ENCODE measurements around the gene SMOC2.

The SMOC2 gene

DNA sequence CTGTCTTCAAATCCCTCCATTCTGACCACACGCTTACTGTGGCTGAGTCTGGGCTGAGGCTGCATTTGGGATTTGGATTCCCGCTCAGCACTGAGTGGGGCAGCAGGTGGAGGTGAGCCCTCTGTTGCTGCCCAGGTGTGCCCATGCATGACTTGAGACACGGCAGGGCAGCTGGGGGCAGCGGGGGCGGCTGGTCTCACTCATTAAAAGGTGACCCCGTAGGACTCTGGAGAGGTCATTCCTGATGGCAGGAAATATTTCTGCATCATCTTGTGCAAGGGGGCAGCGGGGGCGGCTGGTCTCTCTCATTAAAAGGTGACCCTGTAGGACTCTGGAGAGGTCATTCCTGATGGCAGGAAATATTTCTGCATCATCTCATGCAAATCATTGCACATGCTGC lies 49.8 kb downstream of the SMOC2 start:
- no peak for DNase-seq

DNA sequence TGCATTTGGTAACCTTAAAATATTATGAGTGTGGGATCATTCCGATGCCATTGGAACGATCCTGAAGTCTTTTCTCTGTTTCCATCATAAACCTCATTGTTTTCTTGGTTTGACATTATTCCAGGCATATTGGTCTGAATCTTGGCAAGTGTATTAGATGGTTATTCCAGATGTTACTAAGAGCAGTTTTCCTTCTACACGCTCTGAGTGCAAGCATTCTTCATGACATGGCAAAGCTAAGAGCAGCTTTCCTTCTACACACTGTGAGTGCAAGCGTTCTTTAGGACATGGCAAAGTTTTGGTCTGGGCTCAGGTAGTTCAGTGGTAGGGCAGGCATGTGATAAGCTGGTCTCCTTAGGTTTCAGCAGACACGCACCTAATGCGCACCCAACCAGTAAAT lies 53.0 kb downstream of the SMOC2 start:
- no peak for DNase-seq

DNA sequence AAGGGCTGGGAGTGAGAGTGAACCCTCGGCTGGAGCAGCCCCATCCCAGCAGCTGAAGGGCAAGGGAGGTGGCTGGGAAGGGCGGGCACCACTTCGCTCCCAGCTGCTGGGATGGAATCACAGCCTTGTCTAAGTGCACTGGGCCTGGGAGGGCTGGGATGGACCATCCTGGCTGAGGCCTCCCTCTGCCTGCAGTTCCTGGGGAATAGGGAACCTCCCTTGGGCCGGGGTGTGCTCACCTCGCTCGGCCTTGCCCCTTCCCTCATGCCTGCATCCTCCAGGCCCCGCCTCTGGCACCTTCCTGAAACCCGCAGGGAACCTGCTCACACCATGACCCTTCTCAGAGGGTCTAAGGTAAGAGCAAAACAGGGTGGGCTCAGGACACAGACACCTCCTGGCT lies 53.7 kb downstream of the SMOC2 start:
- no peak for DNase-seq

DNA sequence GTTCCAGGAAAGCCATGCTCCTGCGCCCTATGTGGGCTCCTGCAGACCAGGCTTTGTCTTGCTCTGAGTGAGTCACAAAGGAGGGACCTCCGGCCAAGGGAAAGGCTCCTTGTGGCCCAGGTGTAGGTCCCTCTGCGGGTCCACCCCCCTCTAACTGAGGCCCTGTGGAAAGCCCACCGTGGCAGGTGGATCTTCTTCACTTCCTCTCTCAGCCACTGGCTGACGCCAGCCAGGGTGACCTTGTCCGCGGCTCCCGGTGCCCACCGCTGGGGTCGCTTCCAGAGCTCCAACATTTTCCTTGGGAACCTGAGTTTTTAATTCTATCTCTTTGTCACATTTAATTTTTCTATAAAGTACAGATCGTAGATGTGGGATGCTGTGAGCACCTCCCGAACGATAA lies 54.1 kb downstream of the SMOC2 start:
- DNase-seq = no peak

DNA sequence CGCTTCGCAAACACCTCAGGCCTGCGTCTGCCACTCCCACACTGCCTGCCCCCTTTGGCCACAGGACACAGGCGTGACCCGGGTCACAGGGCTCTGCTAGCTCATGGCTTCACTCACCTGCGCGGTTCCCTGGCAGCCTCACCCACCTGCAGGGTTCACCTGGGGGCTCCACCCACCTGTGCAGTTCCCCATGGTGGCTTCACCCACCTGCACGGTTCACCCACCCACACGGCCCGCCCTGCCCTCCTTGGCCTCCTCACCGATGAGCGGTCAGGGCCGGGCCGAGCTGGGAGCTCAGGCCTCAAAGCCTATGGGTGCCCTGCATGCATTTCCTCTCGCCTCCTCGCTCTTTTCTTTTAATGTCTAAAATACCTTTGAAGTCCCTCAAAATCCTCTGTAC lies 54.7 kb downstream of the SMOC2 start:
- DNase-seq = no peak

DNA sequence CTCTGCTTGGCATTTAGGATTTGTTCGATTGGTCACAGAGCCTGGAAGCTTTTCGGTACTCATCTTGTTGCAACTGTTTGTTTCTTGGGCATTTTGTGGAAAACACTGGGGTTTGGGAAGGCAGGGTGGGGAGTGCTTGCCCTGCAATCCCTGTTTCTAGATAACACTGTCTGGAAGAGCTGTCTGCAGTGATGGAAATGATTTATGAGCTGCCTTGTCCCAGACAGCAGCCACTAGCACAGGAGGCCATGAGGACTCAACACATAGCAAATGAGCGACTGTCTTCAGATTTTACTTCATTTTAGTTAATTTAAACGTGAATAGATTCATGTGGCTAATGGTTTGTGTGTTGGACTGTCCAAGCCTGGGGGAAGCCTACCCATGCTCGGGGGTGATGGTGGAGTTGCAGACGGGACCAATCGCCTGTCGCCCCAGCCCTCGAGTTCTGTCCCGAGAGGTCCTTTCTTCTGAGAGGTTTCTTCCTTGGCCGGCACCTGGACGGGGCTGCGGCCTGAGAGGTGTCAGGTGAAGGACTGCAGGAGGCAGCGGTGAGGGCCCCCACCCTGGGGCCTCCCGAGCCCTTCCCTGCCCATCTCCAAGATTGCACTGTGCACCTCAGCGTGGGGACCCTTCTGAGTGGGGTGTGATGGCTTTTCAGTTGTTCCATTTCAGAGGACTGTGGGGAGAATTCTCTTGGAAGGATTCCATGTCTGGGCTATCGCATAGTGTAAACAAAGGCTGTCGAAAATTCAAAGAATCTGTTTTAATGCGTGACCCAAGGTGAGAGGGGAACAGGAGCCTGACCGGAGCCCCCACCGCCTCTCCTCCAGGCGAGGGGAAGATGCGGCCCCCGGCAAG lies 55.4 kb downstream of the SMOC2 start:
- DNase-seq = no peak

DNA sequence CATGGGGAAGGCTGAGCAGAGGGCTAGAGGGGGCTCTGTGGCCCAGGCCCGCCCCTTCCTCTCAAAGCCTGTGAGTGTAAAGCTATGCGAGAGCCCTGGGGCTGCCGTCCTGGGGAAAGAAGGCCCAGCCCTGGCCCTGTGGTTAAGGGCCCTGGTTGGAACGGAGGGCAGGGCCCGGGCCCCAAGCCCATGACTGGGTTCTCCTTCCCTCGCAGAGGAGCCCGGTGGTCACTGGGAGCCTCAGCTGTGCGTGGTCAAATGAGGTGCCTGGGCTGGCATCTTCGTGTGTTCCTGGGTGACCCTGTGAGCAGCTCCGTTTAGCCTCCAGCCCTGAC lies 56.0 kb downstream of the SMOC2 start:
- DNase-seq = no peak

DNA sequence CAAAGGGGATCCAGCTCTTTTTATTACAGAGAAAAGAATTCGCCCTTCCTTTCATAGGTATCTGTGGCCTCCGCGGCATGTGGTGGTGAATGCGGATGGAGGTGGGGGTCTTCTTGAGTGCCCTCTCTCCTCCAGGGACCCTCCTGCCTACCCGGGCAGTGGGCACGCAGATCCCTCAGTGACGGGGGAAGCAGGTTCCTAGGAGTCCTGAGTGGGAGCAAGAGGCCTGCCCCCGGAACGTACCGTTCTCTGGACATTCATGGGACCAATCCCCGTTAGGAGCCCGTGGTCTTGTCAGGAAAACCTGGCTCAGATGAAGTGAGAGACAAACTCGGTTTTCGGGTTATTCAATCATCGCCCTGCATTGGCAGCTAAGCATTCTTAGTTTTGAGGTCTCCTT lies 56.4 kb downstream of the SMOC2 start:
- no peak for DNase-seq

DNA sequence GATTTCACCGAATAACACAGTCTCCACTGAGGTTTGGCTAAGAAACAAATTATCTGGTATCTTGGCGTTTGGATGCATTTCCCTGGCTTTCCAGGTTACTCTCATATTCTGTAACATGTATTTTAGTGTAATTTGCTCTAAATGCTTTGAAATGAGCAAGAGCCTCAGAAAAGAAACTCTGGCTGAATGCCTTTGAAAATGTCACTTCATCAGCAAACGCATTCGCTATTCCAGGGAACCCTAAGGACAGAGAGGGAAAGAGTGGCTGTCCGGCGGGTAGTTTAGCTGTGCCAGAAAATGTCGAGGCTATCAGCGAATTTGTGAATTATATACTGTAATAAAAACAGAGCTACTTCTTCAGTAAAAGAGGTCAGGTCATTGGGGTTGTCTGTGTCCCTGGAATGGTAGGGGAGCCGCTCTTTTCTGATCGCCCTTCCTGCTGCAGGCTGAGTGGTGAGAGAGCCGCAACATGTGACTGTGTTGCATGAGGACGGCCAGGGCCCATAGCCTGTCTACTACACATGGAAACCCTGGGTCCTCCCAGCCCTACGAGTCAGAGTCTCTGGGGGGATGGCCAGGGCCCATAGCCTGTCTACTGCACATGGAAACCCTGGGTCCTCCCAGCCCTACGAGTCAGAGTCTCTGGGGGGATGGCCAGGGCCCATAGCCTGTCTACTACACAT lies 57.3 kb downstream of the SMOC2 start:
- DNase-seq = no peak

DNA sequence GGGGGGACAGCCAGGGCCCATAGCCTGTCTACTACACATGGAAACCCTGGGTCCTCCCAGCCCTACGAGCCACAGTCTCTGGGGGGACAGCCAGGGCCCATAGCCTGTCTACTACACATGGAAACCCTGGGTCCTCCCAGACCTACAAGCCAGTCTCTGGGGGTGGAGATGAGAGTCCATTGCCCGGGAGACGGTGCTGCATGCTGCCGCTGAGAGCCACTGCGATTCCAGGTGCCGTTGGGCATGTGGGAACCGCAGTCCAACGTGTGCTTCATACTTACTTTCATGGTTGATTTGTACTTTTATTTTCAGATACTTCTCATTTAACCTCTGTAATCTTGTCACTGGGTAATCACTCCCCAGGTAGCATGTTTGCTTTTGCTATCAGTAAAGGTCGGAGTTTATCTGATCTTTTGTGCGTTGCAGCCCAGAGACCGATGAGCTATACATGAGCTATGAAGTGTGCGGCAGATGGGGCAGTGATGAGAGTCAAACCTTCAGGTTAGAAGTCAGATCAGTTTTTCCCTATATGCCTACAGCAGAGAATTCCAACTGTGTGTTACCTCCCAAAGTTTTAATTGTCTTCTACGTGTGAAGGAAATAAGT lies 58.2 kb downstream of the SMOC2 start:
- no peak for DNase-seq

DNA sequence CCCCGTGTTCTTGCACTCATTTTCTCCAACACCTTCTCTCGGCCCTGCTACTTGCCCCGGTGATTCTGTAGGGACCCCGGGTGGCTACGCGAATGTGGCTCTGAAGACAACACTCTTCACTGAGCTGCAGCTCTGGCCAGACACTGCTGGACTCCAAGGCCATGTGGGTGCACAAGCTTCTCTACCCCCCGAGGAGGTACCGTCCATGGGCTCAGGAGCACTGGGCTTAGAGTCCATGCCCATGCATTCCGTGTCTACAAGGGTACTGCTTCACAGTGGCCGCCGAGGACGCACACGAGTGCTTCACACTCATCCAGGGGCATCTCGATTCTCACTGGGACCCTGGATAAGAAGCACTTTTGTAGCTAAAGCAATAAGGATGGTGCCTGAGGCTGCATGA lies 59.5 kb downstream of the SMOC2 start:
- DNase-seq = no peak

DNA sequence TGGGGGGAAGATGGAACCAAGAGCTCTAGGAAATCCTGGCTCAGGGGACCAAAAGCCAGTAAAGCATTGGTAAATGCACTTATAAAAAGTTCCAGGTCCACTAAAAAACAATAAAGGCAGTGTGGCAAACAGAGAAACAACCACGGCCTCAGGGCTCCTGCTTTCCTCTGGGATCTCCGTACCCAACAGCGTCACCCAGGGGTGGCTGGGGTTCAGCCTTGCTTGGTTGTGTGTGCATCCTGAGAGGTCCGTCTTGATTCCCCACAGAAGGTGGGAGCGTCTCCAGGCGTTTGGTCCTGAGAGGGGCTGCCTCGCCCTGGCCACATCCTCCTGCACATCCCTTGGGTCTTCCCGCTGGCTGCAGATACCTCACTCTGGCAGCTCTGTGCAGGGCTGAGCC lies 60.6 kb downstream of the SMOC2 start:
- DNase-seq = no peak

DNA sequence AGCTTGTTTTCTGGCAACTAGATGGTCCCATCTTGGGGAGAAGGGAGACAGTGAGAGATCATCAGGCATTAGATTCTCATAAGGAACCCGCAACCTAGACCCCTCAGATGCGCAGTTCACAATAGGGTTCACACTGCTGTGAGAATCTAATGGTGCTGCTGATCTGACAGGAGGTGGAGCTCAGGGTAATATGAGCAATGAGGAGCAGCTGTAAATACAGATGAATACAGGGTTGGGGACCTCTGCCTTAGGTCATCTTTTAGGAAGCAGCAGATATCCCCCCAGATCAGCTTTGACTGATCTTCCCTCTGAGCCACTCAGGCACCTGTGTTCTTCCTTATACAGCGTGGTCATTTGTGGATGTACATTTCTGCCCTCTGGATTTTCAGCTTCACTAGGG lies 63.4 kb downstream of the SMOC2 start:
- DNase-seq = no peak

DNA sequence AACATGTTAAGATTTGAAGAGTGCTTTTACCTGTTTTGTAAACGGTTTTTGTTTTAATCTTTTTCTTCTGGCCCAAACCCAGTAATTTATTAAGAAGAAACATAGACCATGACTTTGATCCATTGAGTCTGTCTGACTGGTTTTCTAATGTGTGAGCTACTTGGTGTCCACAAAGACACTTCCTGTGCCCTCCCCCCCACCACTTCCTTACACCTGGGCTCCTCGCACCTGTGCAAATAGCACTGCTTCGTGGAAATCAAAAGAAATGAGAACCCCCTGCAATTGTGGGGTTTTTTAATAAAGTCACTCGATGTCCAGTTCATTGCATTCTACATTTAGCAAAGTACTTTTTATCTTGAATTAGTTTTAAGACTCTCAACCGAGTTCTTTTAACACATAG lies 65.5 kb downstream of the SMOC2 start:
- no peak for DNase-seq

DNA sequence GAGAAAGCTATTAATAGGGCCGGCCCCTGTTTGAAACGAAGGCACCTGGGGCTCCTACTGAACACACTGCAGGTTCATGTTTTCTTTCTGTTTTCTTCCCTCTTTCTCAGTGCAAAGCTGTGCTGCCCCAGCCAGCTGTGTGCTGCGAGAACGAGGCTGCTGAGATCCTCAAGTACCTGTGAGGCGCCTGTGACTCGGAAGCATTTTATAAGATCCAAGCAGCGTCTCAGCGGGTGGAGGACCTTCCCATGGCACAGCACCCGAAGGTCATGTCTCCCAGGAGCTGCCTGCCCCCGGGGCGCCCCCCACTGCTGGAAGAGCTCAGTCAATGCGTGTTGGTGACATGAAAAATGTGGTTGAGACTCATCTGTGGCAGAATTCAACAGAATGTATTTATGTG lies 66.3 kb downstream of the SMOC2 start:
- no peak for DNase-seq

DNA sequence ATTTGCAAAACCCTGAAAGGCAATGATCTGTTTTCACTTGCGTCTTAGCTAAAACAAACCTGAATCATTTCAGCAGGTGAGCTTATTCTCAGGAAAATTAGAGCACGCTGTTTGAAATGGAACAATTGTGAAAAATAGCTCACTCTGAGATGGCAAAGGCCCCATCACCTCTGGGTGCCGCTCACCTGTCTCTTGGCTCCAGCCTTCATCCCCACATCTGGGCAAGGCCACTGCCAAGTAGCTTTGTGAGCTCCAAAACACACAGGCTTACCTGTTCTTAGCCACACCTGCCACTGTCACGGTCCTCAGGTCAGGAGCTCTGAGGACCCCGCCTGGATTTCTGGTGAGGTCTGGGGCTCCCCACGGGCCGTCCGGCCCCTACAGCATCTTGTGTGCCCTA lies 66.7 kb downstream of the SMOC2 start:
- DNase-seq = no peak

DNA sequence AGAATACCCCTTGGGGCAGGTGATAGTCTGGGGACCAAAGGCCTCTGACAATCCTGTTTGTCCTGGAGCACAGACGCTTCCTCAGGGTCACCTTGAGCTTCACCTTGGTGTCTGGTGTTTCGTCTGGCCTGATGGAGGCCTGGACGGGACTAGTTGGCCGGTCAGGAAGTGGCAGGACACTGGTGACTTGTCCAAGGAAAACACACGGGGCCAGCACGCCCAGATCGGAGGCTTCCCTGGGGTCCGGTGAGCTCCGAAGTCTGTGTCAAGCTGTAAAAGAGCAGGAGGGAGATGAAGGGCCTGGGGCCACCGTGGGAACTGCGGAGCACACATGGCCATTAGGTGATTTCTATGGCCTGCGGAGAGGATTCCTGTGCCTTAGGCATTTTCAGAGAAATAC lies 67.9 kb downstream of the SMOC2 start:
- no peak for DNase-seq

DNA sequence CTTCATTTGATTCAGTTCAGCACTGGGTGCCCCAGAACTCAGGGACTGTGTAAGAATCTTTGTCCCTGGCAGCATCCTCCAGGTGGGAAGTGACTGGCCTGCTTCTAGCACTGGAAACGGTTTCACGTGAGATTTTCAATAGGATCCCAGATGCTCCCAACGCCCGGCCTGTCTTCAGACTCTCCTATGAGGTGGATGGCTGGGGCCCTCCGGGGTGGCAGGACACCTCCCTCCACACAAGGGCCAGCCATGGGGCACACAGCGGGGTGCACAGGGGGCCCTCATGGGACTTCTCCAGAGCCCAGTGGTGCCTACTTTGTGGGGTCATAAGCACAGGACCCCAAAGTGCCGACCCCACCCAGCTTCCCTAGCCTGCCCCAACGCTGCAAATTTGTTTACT lies 72.8 kb downstream of the SMOC2 start:
- no peak for DNase-seq

DNA sequence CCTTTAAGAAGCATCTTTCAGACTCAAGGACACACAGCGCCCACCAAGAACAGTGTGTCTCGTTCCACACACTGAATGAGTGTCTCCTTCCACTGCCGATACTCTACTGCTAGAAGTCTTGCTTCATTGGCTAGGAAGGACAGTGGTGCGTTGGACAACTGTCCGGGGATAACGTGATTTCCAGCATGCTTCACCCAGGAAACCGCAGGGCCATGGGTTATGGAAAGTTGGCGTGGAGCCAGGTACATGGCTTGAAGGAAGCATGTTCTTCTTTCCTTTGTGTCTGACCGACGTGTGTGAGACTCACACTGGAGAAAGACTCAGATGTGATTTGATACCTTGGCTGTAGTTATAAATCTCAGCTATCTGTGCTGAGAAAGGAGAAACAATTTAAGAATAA lies 73.2 kb downstream of the SMOC2 start:
- DNase-seq = no peak

DNA sequence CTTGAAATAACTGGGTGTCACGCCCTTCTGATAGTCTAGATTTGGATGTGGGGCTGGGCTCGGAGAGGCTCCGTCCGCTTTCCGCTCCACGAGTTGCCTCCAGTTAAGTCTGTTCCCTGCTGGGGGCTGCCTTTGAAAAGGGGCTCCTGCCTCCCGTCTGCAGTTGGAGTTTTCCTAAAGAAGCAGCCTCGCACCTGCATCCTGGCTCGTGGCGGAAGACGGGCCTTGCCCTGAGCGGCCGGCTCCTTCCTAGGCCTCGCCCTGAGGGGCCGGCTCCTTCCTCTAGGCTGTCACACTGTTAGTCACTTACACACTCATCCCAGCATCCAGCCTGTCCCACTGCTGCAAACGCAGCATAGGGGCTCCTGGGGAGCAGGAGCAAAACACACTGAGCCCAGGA lies 74.4 kb downstream of the SMOC2 start:
- no peak for DNase-seq

DNA sequence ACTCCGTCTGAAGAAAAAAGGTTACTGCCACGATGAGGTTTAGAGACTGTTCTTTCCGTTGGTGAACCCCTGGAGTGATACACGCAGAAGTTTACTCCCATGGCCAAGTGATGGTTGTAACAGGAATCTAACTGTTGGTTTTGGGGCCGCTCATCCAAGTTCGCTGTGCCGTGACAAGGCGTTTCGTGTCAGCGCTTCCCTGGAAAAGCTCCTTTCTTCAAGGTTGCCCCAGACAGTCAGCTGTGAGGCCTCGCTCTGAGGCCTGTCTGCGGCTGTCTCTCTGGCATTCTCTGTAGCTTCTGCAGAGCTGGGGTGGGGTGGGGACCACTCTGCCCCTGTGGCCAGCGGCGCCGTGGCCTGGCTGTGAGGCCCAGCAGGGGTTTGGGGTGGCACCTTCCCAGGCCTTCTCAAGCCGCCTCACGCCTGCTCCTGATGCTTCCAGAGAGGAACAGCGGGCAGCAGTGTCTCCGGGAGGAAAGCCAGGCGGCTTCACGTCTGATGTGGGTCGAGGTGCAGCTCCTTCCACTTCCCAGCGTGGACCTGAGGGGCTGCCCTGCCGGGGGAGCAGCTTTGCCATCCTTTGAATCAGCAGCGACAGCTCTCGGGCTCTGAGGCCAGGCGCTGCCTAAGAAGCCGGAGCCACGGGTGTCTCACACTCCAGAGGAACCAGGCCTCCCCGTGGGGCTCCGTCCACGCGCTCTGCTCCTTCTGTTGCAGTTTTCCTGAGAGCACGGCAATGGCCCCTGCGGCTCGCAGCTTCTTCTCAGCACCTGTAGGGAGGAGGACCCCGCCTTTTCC lies 76.2 kb downstream of the SMOC2 start:
- DNase-seq = no peak

DNA sequence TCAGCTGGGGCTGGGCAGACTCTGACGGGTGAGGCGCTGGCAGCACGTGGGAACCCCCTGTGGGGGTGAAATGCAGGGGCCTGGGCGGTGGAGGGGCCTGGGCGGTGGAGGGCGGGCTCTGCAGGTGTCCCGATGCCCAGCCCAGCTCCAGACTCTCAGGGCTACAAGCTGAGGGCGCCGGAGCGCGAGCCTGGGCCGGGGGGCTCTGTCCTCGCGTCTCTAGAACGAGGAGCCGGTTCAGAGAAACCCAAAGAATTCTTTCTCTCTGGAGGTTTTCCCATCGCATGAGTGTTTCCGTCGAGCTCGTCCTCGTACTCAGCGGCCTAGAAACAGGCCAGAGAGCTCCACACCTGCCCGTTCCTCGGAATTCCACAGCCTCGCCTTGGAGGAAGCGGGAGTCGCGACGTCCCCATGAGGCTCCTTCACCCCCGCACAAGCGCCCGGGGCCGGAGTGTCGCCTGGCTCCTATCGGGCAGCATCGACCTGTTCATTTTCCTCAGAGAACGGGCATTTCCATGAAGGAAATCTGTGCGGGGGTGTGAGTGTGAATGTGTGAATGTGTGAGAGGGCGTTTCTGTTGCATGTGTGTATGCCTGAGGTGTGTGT lies 76.9 kb downstream of the SMOC2 start:
- DNase-seq = no peak

DNA sequence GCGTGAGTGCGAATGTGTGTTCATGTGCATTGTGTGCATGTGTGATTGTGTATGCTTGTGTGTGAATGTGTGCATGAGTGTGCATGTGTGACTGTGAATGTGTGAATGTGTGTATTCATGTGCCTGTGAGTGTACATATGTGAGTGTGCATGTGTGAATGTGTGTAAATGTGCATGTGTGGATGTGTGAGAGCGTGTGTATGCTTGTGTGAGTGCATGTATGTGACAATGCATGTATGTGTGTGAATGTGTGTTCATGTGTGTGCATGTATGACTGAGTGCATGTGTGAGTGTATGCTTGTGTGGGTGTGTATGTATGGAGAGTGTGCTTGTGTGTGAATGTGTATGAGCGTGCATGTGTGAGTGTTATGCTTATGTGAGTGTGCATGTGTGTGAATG lies 77.4 kb downstream of the SMOC2 start:
- no peak for DNase-seq

Data from activated effector memory CD4-positive, alpha-beta T cell treated with Interleukin-2 at 50 U/mL for 16 hours (primary cell).